GM21381 (cell line): ENCODE data around the gene MYO1E.

Experiments used
- ATAC-seq: cut with Tn5 transposase; IDR thresholded peaks from one replicate; pipeline ENCODE4 v1.9.1; 2021; ENCODE audit warnings: mild to moderate bottlenecking, moderate library complexity; ENCODE audit not compliant: unreplicated experiment

MYO1E gene

GRCh38 chr15:59268852-59269407 is 103.7 kb downstream of the MYO1E start:
- ATAC-seq: no peak

GRCh38 chr15:59268168-59268851 is 104.4 kb downstream of the MYO1E start:
- ATAC-seq: no peak

GRCh38 chr15:59266028-59266427 is 106.6 kb downstream of the MYO1E start:
- no peak for ATAC-seq

- ATAC-seq: no peak
Measured at GRCh38 chr15:59262316-59262715, 110.4 kb downstream of the MYO1E start.

GRCh38 chr15:59260090-59260489 is 112.6 kb downstream of the MYO1E start:
- ATAC-seq: no peak

- ATAC-seq: no peak
Measured at GRCh38 chr15:59259137-59259943, 113.3 kb downstream of the MYO1E start.

- ATAC-seq: no peak
Measured at GRCh38 chr15:59258317-59258716, 114.4 kb downstream of the MYO1E start.

- ATAC-seq: no peak
Measured at GRCh38 chr15:59257140-59257539, 115.5 kb downstream of the MYO1E start.

- ATAC-seq: no peak
Measured at GRCh38 chr15:59256482-59256881, 116.2 kb downstream of the MYO1E start.

GRCh38 chr15:59255680-59256336 is 116.9 kb downstream of the MYO1E start:
- peak; percentile 37 for ATAC-seq

- no peak for ATAC-seq
Measured at GRCh38 chr15:59252137-59252536, 120.5 kb downstream of the MYO1E start.

GRCh38 chr15:59251001-59251845 is 121.4 kb downstream of the MYO1E start:
- ATAC-seq: peak; percentile 42

GRCh38 chr15:59250249-59250648 is 122.4 kb downstream of the MYO1E start:
- ATAC-seq: no peak

- ATAC-seq: no peak
Measured at GRCh38 chr15:59249816-59250215, 122.9 kb downstream of the MYO1E start.

GRCh38 chr15:59247364-59247763 is 125.3 kb downstream of the MYO1E start:
- no peak for ATAC-seq

GRCh38 chr15:59245559-59245958 is 127.1 kb downstream of the MYO1E start:
- ATAC-seq: no peak

- peak; percentile 88 for ATAC-seq
Measured at GRCh38 chr15:59244337-59244736, 128.3 kb downstream of the MYO1E start.

- ATAC-seq: no peak
Measured at GRCh38 chr15:59243622-59244021, 129.0 kb downstream of the MYO1E start.

GRCh38 chr15:59242649-59243048 is 130.0 kb downstream of the MYO1E start:
- ATAC-seq: no peak

GRCh38 chr15:59240036-59240435 is 132.6 kb downstream of the MYO1E start:
- ATAC-seq: no peak

GRCh38 chr15:59237924-59238331 is 134.7 kb downstream of the MYO1E start:
- peak; percentile 59 for ATAC-seq
